Measurements from ENCODE around the gene KCNIP4. TPM values are rescaled to one million over a fixed set of nuclear protein-coding genes. Genes with fewer than 3 reads are reported as not detected.

KCNIP4 gene
- total and polyA plus RNA-seq, 2 donors from 2014 or later: 9.8 to 43.9 TPM

DNA sequence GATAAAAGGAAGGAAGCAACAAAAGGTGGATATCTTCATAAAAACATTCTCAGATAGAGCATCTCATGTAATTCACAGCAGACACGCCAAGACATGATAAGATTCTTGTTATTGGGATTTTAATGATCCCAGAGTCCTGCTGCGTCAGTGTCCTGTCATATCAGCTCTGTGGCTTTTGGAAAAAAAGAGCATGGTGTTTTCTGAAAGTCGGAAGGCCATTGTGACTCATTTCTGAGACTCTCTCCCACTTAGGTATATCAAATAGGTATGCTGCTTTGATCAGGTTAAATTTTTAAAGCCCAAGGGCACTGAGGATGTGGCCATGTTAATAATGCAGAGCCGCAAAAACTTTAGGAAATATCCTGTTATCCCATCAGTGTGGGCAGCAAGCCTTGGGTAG is 481.0 kb downstream of the KCNIP4 start:
- H3K4me3 ChIP-seq (ENCODE audit: low read length in 3 of 3): no peak overlapping the region
- TF ChIP-seq, protein P1, sequence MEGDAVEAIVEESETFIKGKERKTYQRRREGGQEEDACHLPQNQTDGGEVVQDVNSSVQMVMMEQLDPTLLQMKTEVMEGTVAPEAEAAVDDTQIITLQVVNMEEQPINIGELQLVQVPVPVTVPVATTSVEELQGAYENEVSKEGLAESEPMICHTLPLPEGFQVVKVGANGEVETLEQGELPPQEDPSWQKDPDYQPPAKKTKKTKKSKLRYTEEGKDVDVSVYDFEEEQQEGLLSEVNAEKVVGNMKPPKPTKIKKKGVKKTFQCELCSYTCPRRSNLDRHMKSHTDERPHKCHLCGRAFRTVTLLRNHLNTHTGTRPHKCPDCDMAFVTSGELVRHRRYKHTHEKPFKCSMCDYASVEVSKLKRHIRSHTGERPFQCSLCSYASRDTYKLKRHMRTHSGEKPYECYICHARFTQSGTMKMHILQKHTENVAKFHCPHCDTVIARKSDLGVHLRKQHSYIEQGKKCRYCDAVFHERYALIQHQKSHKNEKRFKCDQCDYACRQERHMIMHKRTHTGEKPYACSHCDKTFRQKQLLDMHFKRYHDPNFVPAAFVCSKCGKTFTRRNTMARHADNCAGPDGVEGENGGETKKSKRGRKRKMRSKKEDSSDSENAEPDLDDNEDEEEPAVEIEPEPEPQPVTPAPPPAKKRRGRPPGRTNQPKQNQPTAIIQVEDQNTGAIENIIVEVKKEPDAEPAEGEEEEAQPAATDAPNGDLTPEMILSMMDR (IDR thresholded peaks at IDR 0.05; ENCODE audit: borderline replicate concordance, extremely low read depth, insufficient read depth): no peak
- no peak overlapping the region for H3K27ac ChIP-seq (ENCODE audit: low read depth in 2 of 2, low read length in 2 of 2)
- H3K36me3 ChIP-seq (ENCODE audit: control insufficient read depth in 2 of 3, insufficient read depth in 3 of 3, low read length in 3 of 3): no peaks in the 10 kb centered on the region
- no peak overlapping the region for H3K9ac ChIP-seq (ENCODE audit: low read length in 3 of 3)
- H3K9me3 ChIP-seq (ENCODE audit: control insufficient read depth in 2 of 3, insufficient read depth in 1 of 3, low read length in 3 of 3): no peaks in the 10 kb centered on the region
- intact Hi-C loops (cut with DNase I): no loop called here
- DNase-seq (no peak), FAIRE-seq (no peak)
- H3K4me1 ChIP-seq (ENCODE audit: control insufficient read depth in 2 of 3, insufficient read depth in 2 of 3, low read depth in 1 of 3, low read length in 3 of 3): no peaks in the 10 kb centered on the region
- no peaks in the 10 kb centered on the region for H3K27me3 ChIP-seq (ENCODE audit: control insufficient read depth, insufficient read depth, low read length)

GRCh38 chr4:21457086-21457840 is 491.3 kb downstream of the KCNIP4 start:
- H3K27me3 ChIP-seq (ENCODE audit: control insufficient read depth, insufficient read depth, low read length): no peaks in the 10 kb centered on the region
- no peak overlapping the region for H3K4me3 ChIP-seq (ENCODE audit: low read length in 3 of 3)
- FAIRE-seq (no peak), DNase-seq (no peak)
- no peak overlapping the region for H3K9ac ChIP-seq (ENCODE audit: low read length in 3 of 3)
- H3K4me1 ChIP-seq (ENCODE audit: control insufficient read depth in 2 of 3, insufficient read depth in 2 of 3, low read depth in 1 of 3, low read length in 3 of 3): no peaks in the 10 kb centered on the region
- no peaks in the 10 kb centered on the region for H3K36me3 ChIP-seq (ENCODE audit: control insufficient read depth in 2 of 3, insufficient read depth in 3 of 3, low read length in 3 of 3)
- no peak overlapping the region for H3K27ac ChIP-seq (ENCODE audit: low read depth in 2 of 2, low read length in 2 of 2)
- intact Hi-C loops (cut with DNase I): no loop called here
- H3K9me3 ChIP-seq (ENCODE audit: control insufficient read depth in 2 of 3, insufficient read depth in 1 of 3, low read length in 3 of 3): no peaks in the 10 kb centered on the region
- TF ChIP-seq, protein P1 (IDR thresholded peaks at IDR 0.05; ENCODE audit: borderline replicate concordance, extremely low read depth, insufficient read depth): no peak

- DNase-seq (no peak), FAIRE-seq (no peak)
- Histone ChIP-seq H3K4me1 (ENCODE audit: control insufficient read depth in 2 of 3, insufficient read depth in 2 of 3, low read depth in 1 of 3, low read length in 3 of 3) (no peaks in the 10 kb centered on the region), H3K27me3 (ENCODE audit: control insufficient read depth, insufficient read depth, low read length) (no peaks in the 10 kb centered on the region), H3K9me3 (ENCODE audit: control insufficient read depth in 2 of 3, insufficient read depth in 1 of 3, low read length in 3 of 3) (no peaks in the 10 kb centered on the region), H3K36me3 (ENCODE audit: control insufficient read depth in 2 of 3, insufficient read depth in 3 of 3, low read length in 3 of 3) (no peaks in the 10 kb centered on the region), H3K4me3 (ENCODE audit: low read length in 3 of 3) (no peak overlapping the region), H3K9ac (ENCODE audit: low read length in 3 of 3) (no peak overlapping the region), H3K27ac (ENCODE audit: low read depth in 2 of 2, low read length in 2 of 2) (no peak overlapping the region)
- TF ChIP-seq, protein P1 (IDR thresholded peaks at IDR 0.05; ENCODE audit: borderline replicate concordance, extremely low read depth, insufficient read depth): no peak
- intact Hi-C loops (cut with DNase I): no loop called here
Observed at GRCh38 chr4:21454831-21455230, 493.7 kb downstream of the KCNIP4 start.

Measured in kidney (tissue), 14 donors.